ENCODE measurements around the gene GSS. TPM values are rescaled to one million over a fixed set of nuclear protein-coding genes. Genes with fewer than 3 reads are reported as not detected.

GSS gene
- total RNA-seq, 1 experiment from 2014 or later: 131 TPM

GRCh38 chr20:35001596-35002362 is 46.2 kb upstream of the GSS start:
- H2AFZ ChIP-seq: no peak overlapping the region
- no peaks in the 10 kb centered on the region for H3K79me2 ChIP-seq (ENCODE audit: low read depth)
- intact Hi-C loops (cut with micrococcal nuclease; ENCODE audit: unreplicated experiment): no loop called here
- no peaks in the 10 kb centered on the region for H3K36me3 ChIP-seq (ENCODE audit: low read depth)
- BruUV-seq (replicated peaks): no TSS peak
- TF ChIP-seq EZH2 (IDR thresholded peaks at IDR 0.05; ENCODE audit: low read depth): no peak
- TF ChIP-seq, protein P1, sequence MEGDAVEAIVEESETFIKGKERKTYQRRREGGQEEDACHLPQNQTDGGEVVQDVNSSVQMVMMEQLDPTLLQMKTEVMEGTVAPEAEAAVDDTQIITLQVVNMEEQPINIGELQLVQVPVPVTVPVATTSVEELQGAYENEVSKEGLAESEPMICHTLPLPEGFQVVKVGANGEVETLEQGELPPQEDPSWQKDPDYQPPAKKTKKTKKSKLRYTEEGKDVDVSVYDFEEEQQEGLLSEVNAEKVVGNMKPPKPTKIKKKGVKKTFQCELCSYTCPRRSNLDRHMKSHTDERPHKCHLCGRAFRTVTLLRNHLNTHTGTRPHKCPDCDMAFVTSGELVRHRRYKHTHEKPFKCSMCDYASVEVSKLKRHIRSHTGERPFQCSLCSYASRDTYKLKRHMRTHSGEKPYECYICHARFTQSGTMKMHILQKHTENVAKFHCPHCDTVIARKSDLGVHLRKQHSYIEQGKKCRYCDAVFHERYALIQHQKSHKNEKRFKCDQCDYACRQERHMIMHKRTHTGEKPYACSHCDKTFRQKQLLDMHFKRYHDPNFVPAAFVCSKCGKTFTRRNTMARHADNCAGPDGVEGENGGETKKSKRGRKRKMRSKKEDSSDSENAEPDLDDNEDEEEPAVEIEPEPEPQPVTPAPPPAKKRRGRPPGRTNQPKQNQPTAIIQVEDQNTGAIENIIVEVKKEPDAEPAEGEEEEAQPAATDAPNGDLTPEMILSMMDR (conservative IDR thresholded peaks at IDR 0.05): no peak; the same call in 1 of the 2 replicates
- H3K4me3 ChIP-seq: no peak overlapping the region
- H3K27ac ChIP-seq: no peak overlapping the region
- no peaks in the 10 kb centered on the region; the same call in 1 of the 2 replicates for H4K20me1 ChIP-seq (ENCODE audit: insufficient read depth)
- H3K9me3 ChIP-seq (ENCODE audit: insufficient read depth, low read depth): no peaks in the 10 kb centered on the region
- no peak for DNase-seq
- H3F3A ChIP-seq (ENCODE audit: insufficient read depth, low read depth): 0 out of 2 replicates have a peak, but pooled peaks cover 3% of the 10 kb centered on the region
- H3K4me1 ChIP-seq (replicated peaks; ENCODE audit: insufficient read depth): no peaks in the 10 kb centered on the region
- ChIA-PET POLR2A (ENCODE audit: unreplicated experiment) (interaction anchor here (0.7 kb wide), 2 partner anchors 60 to 878 kb away, joined by 4 read pairs; no protein-coding TSS in a partner anchor), CTCF (interaction anchor here (0.7 to 1.1 kb wide), 2 partner anchors 128 to 129 kb away, joined by 3 to 4 read pairs; partner anchors contain the start of gene GGT7)
- H3K4me2 ChIP-seq: no peak overlapping the region
- H3K9me2 ChIP-seq (ENCODE audit: insufficient read depth): no peaks in the 10 kb centered on the region
- H3K27me3 ChIP-seq (ENCODE audit: insufficient read depth, low read depth): no peaks in the 10 kb centered on the region

DNA sequence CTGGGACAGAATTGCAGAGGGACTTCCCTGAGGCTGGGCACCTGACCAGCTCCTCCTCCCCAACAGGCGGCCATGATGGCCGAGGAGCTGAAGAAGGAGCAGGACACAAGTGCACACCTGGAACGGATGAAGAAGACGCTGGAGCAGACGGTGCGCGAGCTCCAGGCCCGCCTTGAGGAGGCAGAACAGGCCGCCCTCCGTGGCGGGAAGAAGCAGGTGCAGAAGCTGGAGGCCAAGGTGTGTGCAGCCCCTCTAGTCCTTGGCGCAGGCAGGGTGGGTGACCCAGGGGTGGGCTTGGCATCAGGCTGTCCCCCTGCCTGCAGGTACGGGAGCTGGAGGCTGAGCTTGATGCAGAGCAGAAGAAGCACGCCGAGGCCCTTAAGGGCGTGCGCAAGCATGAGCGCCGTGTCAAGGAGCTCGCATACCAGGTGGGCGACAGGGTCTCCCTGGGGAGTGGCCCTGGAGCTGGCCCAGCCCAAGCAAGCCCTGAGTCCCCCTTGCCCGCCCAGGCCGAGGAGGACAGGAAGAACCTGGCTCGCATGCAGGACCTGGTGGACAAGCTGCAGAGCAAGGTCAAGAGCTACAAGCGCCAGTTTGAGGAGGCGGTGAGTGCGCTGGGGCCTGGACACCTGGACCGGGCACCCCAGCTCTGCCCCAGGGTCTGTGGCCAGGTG is 45.5 kb upstream of the GSS start:
- Histone ChIP-seq H3K27ac (no peak overlapping the region), H3K4me2 (no peak overlapping the region), H3K36me3 (ENCODE audit: low read depth) (no peaks in the 10 kb centered on the region), H2AFZ (no peak overlapping the region), H3K9me3 (ENCODE audit: insufficient read depth, low read depth) (no peaks in the 10 kb centered on the region), H3K27me3 (ENCODE audit: insufficient read depth, low read depth) (no peaks in the 10 kb centered on the region), H3K9me2 (ENCODE audit: insufficient read depth) (no peaks in the 10 kb centered on the region), H4K20me1 (ENCODE audit: insufficient read depth) (no peaks in the 10 kb centered on the region; the same call in 1 of the 2 replicates), H3F3A (ENCODE audit: insufficient read depth, low read depth) (0 out of 2 replicates have a peak, but pooled peaks cover 3% of the 10 kb centered on the region), H3K4me1 (replicated peaks; ENCODE audit: insufficient read depth) (no peaks in the 10 kb centered on the region), H3K4me3 (no peak overlapping the region), H3K79me2 (ENCODE audit: low read depth) (no peaks in the 10 kb centered on the region)
- intact Hi-C loops (cut with micrococcal nuclease; ENCODE audit: unreplicated experiment): no loop called here
- no peak for DNase-seq
- no TSS peak for BruUV-seq (replicated peaks)
- CTCF ChIA-PET: interaction anchor here (0.5 to 1.1 kb wide), 3 partner anchors 62 to 128 kb away, joined by 3 to 4 read pairs (median 3); partner anchors contain the start of gene GGT7
- TF ChIP-seq, protein P1 (conservative IDR thresholded peaks at IDR 0.05): no peak
- POLR2A ChIA-PET (ENCODE audit: unreplicated experiment): interaction anchor here (0.6 to 0.7 kb wide), 3 partner anchors 61 to 879 kb away, joined by 3 to 4 read pairs (median 4); no protein-coding TSS in a partner anchor

DNA sequence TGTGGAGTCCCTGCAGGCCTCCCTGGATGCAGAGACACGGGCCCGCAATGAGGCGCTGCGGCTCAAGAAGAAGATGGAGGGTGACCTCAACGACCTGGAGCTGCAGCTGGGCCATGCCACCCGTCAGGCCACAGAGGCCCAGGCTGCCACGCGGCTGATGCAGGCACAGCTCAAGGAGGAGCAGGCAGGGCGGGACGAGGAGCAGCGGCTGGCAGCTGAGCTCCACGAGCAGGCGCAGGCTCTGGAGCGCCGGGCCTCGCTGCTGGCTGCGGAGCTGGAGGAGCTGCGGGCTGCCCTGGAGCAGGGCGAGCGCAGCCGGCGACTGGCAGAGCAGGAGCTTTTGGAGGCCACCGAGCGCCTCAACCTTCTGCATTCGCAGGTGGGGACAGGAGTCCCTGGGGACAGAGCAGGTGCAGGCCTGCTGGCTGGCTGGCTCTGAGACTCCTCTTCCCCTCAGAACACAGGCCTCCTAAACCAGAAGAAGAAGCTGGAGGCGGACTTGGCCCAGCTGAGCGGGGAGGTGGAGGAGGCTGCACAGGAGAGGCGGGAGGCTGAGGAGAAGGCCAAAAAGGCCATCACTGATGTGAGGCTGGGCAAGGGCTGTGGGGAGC is 44.8 kb upstream of the GSS start:
- CTCF ChIA-PET: interaction anchor here (0.5 to 1.1 kb wide), 2 partner anchors 61 to 128 kb away, joined by 3 read pairs; partner anchors contain the start of gene GGT7
- Histone ChIP-seq H2AFZ (no peak overlapping the region), H4K20me1 (ENCODE audit: insufficient read depth) (no peaks in the 10 kb centered on the region; the same call in 1 of the 2 replicates), H3K9me3 (ENCODE audit: insufficient read depth, low read depth) (no peaks in the 10 kb centered on the region), H3K9me2 (ENCODE audit: insufficient read depth) (no peaks in the 10 kb centered on the region), H3K4me1 (replicated peaks; ENCODE audit: insufficient read depth) (no peaks in the 10 kb centered on the region), H3K36me3 (ENCODE audit: low read depth) (no peaks in the 10 kb centered on the region), H3F3A (ENCODE audit: insufficient read depth, low read depth) (0 out of 2 replicates have a peak, but pooled peaks cover 3% of the 10 kb centered on the region), H3K27ac (no peak overlapping the region), H3K27me3 (ENCODE audit: insufficient read depth, low read depth) (no peaks in the 10 kb centered on the region), H3K4me3 (no peak overlapping the region), H3K4me2 (no peak overlapping the region), H3K79me2 (ENCODE audit: low read depth) (no peaks in the 10 kb centered on the region)
- POLR2A ChIA-PET (ENCODE audit: unreplicated experiment): no interaction called here
- intact Hi-C loops (cut with micrococcal nuclease; ENCODE audit: unreplicated experiment): no loop called here
- no peak for DNase-seq
- no TSS peak for BruUV-seq (replicated peaks)
- TF ChIP-seq, protein P1 (conservative IDR thresholded peaks at IDR 0.05): no peak
- TF ChIP-seq EZH2 (IDR thresholded peaks at IDR 0.05; ENCODE audit: low read depth): no peak
